GM18498 (cell line): ENCODE measurements around the gene LGALS9B.
"Not testable (repeated sequence)": the region's sequence is repeated elsewhere in the genome, so short reads cannot be mapped to it uniquely, and the experiment has no call there.

Source experiments
- ATAC-seq: cut with Tn5 transposase; IDR thresholded peaks from one replicate; pipeline ENCODE4 v1.9.1; 2021; ENCODE audit warnings: mild to moderate bottlenecking, moderate library complexity; ENCODE audit not compliant: unreplicated experiment

The LGALS9B gene

DNA sequence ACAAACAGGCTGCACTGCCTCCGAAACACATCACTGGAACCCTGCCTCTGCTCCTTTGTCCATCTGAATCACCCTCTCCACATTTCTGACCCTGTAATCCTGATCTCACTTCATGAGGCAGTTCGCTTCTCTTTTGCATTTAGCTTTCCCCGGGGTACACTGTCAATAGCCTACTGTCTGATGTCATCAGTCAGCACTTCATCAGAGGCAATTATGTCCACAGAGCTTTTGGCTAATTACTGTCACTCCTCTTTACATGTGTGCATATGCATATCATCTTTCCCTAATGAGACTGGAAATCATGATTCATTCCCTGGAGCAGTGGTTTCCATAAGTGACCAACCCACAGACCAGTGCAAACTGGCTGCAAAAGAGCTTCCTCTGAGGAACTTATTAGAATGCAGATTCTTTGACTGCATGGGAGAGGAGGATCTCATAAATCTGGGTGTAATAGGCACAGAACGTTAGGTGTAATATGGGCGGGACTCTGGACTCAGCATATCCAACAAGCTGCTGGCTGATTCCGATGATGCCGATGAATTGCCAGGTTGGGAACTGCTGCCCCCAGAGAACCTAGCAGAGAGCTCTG lies 49.8 kb downstream of the LGALS9B start:
- not testable (repeated sequence) for ATAC-seq

- not testable (repeated sequence) for ATAC-seq
Observed at GRCh38 chr17:20416381-20416911, 50.9 kb downstream of the LGALS9B start.

GRCh38 chr17:20415479-20415878 lies 51.9 kb downstream of the LGALS9B start:
- ATAC-seq: not testable (repeated sequence)

DNA sequence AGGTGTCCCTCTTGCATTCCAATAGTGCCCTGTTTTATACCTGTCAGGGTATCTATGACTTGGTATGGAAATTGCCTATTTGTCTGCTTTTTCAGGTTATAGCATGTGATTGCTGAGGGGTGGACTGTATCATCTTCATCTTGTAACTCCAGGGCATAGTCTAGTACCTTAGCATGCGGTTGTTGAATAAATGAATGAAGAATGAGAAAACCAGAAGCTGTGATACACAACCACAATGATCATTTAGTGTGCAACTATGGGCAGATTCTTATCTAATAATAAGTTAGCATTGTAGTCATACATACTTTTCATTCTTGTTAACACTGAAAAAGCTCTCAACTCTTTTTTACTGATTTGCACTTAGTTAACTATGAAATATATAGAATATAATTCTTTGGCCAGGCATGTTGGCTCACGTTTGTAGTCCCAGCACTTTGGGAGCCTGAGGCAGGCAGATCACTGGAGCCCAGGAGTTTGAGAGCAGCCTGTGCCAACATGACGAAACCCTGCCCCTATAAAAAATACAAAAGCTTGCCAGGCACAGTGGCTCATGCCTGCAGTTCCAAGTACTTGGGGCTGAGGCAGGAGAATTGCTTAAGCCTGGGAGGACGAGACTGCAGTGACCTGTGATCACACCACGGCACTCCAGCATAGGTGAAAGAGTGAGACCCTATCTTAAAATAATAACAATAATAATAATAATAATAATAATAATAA lies 65.9 kb downstream of the LGALS9B start:
- not testable (repeated sequence) for ATAC-seq

DNA sequence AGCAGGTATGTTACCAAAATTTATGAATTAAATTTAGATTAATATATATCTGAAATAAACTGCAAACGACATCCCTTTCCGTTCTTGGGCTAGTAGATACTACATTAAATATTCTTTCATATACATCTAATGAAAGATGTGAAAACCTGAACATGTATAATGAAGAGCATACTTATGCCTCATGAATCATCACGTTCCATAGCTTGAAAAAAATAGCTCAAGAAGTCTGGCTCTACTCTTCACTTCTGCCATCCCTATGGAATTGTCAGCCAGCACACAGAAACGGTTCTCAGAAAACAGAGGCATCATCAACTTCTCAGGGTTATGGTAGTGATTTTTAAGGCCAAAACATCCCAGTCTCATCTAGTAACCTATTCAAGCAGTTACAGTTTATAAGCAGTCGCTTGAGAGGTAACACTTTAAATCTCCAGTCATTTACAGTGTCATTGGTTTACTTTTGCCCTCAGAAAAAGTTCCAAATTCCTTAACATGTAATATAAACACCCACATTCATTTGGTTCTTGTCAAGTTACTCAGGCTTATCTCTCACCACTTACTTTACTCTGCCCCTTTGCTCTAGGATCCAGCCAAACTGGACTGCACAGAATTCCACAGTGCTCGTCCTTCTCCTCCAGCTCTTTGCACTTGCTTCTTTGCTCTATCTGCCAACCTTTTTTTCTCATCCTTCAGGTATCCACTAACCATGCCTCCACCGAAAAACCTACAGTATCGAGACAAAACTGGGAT lies 66.6 kb downstream of the LGALS9B start:
- not testable (repeated sequence) for ATAC-seq
